ENCODE measurements around the gene P2RX5. TPM values are rescaled to one million over a fixed set of nuclear protein-coding genes. Genes with fewer than 3 reads are reported as not detected.

P2RX5 gene
- total RNA-seq, 2 experiments from 2014 or later, result 15.4 to 16.5 TPM

- CTCF ChIA-PET, result interaction anchor here (1.4 kb wide), 1 partner anchor 46 kb away, joined by 3 read pairs; no protein-coding TSS in a partner anchor
These were observed 4.3 kb downstream of the P2RX5 start for GRCh38 chr17:3691617-3692067.

DNA sequence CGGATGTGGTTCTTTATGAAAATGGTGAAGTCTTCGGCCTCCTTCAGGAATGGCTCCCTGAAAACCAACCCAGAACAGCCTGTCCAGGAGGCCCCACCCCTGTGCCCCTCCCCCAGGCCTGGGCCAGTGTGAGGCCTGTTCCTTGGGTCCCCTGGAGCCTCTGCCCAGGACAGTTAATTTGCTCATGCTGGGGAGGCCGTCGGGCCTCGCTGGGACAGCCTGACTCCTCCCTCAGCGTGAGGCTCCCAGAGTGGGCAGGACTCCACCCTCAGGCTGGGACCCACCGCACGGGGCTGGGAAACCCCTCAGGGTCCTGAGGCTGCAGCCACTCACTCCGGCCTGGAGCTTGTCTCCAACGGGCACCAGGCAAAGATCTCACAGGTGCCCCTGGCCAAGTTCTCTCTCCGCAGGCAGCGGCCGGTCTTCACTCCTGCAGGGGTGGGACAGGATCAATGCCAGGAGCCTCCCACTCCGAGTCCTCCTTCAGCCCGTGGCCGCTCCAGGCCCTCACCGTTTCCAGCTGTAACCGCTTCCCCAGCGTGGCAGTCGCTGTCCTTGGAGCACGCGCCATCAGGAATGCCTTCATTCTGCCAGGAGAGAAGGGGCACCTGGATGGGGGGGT is 5.8 kb downstream of the P2RX5 start:
- ChIA-PET POLR2A (no interaction called here), CTCF (no interaction called here)

More at GRCh38 chr17:3691617-3692067, 4.3 kb downstream of the P2RX5 start:
- POLR2A ChIA-PET, result no interaction called here

DNA sequence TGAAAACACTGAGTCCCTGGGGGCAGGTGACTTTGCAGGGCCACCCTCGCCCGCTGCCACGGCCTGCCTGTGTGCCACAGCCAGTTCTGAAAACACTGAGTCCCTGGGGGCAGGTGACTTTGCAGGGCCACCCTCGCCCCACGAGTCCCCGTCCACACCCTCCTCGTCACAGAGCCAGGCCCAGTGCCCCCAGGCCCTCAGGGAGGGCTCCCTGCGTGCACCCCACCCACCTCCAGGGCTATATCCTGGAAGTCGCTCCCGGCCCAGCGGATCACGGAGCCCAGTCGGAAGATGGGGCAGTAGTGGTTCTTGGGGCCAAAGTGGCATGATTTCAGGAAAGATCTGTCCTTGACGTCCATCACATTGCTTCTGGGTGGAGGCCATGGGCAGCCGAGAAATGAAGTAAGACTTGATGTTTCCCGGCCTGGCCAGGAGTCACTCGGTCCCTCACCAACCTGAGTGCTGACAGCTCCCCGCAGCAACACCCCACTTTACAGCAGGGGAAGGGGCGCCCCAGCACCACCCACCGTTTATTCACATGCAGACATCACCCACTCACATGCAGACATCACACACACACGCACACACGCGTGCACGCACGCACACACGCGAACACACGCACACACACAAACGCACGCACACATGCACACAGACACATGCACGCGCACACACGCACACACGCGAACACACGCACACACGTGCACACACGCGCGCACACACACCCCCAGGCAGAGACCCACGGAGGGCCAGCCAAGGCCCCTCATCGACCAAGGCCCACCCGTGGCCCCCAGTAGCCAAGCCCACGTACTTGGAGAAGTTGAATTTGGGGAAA is 6.5 kb downstream of the P2RX5 start:
- ChIA-PET POLR2A (no interaction called here), CTCF (no interaction called here)

GRCh38 chr17:3688852-3689261 is 7.1 kb downstream of the P2RX5 start:
- CTCF ChIA-PET, result no interaction called here

GRCh38 chr17:3688027-3688553 is 7.9 kb downstream of the P2RX5 start:
- ChIA-PET CTCF (no interaction called here), POLR2A (no interaction called here)

More at GRCh38 chr17:3688852-3689261, 7.1 kb downstream of the P2RX5 start:
- POLR2A ChIA-PET, result no interaction called here

- CTCF ChIA-PET, result no interaction called here
- POLR2A ChIA-PET, result interaction anchor here (0.5 to 0.7 kb wide), 2 partner anchors 14 to 761 kb away, joined by 3 to 6 read pairs; no protein-coding TSS in a partner anchor
These were observed 10.8 kb downstream of the P2RX5 start for GRCh38 chr17:3685174-3685573.

GRCh38 chr17:3683054-3683511 is 12.9 kb downstream of the P2RX5 start:
- POLR2A ChIA-PET, result no interaction called here
- CTCF ChIA-PET, result interaction anchor here (0.5 to 1.9 kb wide), 22 partner anchors 13 to 163 kb away, joined by 3 to 16 read pairs (median 4); partner anchors contain the start of genes HASPIN, NCBP3 and P2RX5

DNA sequence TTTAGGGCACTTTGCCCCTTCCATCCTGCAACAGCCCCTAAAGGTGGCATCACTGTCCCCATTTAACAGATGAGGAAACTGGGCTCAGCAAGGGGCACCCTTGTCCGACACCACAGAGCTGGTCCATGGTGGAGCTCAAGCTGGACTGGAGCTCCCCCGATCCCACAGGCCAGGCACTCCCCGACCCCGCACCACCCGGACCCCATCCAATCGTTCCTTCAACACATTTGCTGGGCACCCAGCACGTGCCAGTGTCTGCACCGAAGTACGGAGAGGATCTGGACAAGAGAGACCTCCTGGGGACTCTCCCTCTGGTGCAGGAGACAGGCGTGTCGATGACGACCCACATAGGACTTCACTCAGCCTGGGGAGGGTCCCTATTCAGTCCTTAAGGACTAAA is 13.9 kb downstream of the P2RX5 start:
- ChIA-PET CTCF (interaction anchor here (0.8 to 1.9 kb wide), 7 partner anchors 18 to 146 kb away, joined by 3 to 16 read pairs (median 6); partner anchors contain the start of gene HASPIN), POLR2A (no interaction called here)

- ChIA-PET CTCF (no interaction called here), POLR2A (no interaction called here)
These were observed 14.4 kb downstream of the P2RX5 start for GRCh38 chr17:3681565-3681964.

GRCh38 chr17:3681057-3681456 is 14.9 kb downstream of the P2RX5 start:
- POLR2A ChIA-PET, result no interaction called here
- CTCF ChIA-PET, result no interaction called here

DNA sequence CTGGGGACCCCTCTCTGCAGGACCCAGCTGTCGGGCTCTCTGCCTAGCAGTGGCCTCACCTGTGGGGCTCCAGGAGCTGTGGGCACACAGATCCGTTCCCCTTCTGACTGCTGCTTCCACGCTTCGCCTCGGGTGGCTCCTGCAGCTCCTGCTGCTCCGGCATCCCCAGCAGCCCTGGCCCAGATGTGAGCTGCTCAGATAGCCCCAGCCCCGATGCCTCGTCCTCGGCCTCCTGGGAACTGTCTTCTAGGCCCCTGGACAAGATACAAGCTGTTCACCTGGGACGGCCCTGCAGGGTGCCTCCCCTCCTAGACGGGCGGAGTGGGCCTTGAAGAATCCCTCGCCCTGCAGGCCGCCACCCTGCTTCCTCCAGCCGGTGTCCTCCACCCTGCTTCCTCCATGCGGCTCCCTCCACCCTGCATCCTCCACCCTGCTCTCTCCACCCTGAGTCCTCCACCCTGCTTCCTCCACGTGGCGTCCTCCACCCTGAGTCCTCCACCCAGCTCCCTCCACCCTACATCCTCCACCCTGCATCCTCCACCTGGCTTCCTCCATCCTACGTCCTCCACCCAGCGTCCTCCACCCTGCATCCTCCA is 16.3 kb downstream of the P2RX5 start:
- CTCF ChIA-PET, result no interaction called here

DNA sequence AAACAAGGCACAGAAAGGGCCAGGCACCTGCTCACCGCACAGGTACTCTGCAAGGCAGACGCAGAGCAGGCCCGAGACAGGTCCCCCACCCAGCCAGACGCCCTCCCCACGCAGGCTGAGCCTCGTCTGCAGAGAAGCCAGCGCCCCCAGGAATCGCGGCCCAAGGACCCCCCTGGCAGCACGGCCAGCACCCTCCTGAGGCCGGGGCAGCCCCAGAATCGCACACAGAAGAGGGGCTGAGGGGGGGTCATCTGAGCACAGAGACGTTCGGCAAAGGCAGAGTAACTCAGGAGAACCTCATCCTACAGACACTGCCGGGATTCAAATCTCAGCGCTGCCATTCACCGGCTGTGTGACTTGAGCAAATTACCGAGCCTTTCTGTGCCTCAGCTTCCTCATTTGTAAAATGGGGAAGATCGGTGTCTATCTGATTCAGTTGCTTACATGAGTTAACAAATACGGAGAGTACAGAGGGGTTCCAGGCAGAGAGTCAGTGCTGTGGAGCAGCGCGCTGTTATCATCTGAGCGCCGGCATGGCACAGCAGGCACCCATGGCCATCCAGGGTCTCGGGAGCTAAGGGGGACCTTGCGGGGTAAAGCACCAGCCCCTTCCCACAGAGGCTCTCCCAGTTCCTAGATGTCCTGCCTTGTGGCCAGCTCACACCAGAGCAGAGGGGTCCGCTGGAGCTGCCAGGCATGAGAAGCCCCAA is 17.0 kb downstream of the P2RX5 start:
- ChIA-PET CTCF (interaction anchor here (0.7 kb wide), 1 partner anchor 15 kb away, joined by 3 read pairs; no protein-coding TSS in a partner anchor), POLR2A (no interaction called here)

More for the DNA sequence above, 16.3 kb downstream of the P2RX5 start:
- POLR2A ChIA-PET, result no interaction called here

GRCh38 chr17:3678095-3678820 is 17.7 kb downstream of the P2RX5 start:
- ChIA-PET CTCF (interaction anchor here (0.7 kb wide), 1 partner anchor 15 kb away, joined by 3 read pairs; no protein-coding TSS in a partner anchor), POLR2A (no interaction called here)

DNA sequence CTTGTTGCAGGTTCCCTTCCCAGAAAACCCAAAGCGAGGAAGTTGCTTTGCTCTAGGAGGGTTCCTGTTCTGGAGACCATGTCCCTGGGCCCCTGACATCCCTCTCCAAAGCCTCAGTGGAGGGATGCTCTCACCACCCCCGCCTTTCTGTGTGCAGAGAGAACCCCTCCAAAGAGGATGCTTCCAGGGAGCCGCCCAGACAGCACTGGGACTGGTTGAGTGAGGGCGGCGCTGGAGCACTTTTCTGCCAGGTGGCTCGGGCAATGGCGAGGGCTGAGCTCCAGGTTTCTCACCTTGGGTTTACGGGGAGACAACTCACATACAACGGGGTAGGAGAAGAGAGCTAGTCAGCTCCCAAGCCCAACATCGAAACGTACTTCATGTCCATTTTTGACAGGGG is 20.1 kb downstream of the P2RX5 start:
- ChIA-PET CTCF (interaction anchor here (1.7 kb wide), 1 partner anchor 62 kb away, joined by 4 read pairs; no protein-coding TSS in a partner anchor), POLR2A (no interaction called here)

- CTCF ChIA-PET, result no interaction called here
These were observed 23.4 kb downstream of the P2RX5 start for GRCh38 chr17:3672571-3672970.

DNA sequence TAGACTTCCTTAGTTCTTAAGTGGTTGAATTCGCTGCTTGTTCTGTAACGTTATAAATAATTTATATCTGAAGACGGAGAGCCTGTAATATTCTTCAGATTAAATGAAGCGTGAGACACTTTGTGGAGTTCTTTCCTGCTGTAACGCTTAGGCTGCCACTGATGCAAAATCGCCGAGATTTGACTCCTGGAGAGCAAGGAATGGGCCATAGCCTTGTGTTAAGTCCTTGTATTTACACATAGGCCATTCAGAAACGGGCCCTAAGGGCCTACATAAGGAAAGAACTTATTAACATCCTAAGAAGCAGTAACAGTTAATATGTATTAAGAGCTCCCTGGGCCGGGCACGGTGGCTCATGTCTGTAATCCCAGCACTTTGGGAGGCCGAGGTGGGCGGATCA is 26.4 kb downstream of the P2RX5 start:
- POLR2A ChIA-PET, result interaction anchor here (1.3 kb wide), 1 partner anchor 41 kb away, joined by 4 read pairs; no protein-coding TSS in a partner anchor

More at GRCh38 chr17:3672571-3672970, 23.4 kb downstream of the P2RX5 start:
- POLR2A ChIA-PET, result no interaction called here

GRCh38 chr17:3669085-3669347 is 26.9 kb downstream of the P2RX5 start:
- POLR2A ChIA-PET, result interaction anchor here (1.0 to 1.3 kb wide), 2 partner anchors 25 to 42 kb away, joined by 3 to 4 read pairs; no protein-coding TSS in a partner anchor
- CTCF ChIA-PET, result interaction anchor here (0.6 to 1.5 kb wide), 3 partner anchors 34 to 52 kb away, joined by 3 read pairs; no protein-coding TSS in a partner anchor

More for the DNA sequence above, 26.4 kb downstream of the P2RX5 start:
- CTCF ChIA-PET, result interaction anchor here (1.5 kb wide), 1 partner anchor 43 kb away, joined by 3 read pairs; no protein-coding TSS in a partner anchor

Data from activated CD8-positive, alpha-beta memory T cell treated with anti-CD3 and anti-CD28 coated beads for 36 hours (primary cell).